HG02588 (cell line): ENCODE measurements around the gene YJEFN3.

Experiments
- ATAC-seq: cut with Tn5 transposase; IDR thresholded peaks from one replicate; pipeline ENCODE4 v1.9.1; 2021; ENCODE audit warnings: mild to moderate bottlenecking, moderate library complexity; ENCODE audit not compliant: unreplicated experiment

Gene YJEFN3

GRCh38 chr19:19528721-19529490 is at the start of gene YJEFN3:
YJEFN3 (plus strand) TSS chr19:19528911; CDS start chr19:19528933, 22 bp downstream.
- no peak for ATAC-seq

GRCh38 chr19:19480688-19481087 is 48.0 kb upstream of the YJEFN3 start:
- ATAC-seq: no peak

- ATAC-seq: no peak
Observed at GRCh38 chr19:19482809-19483596, 45.7 kb upstream of the YJEFN3 start.

GRCh38 chr19:19485161-19485997 is 43.3 kb upstream of the YJEFN3 start:
- no peak for ATAC-seq

GRCh38 chr19:19485998-19486290 is 42.8 kb upstream of the YJEFN3 start:
- ATAC-seq: no peak

- ATAC-seq: no peak
Observed at GRCh38 chr19:19486343-19487076, 42.2 kb upstream of the YJEFN3 start.

GRCh38 chr19:19487077-19487949 is 41.4 kb upstream of the YJEFN3 start:
- no peak for ATAC-seq

GRCh38 chr19:19487950-19488874 is 40.5 kb upstream of the YJEFN3 start:
- ATAC-seq: no peak

GRCh38 chr19:19488875-19489690 is 39.6 kb upstream of the YJEFN3 start:
- peak; percentile 52 for ATAC-seq

GRCh38 chr19:19489804-19490204 is 38.9 kb upstream of the YJEFN3 start:
- ATAC-seq: no peak

GRCh38 chr19:19490214-19490968 is 38.3 kb upstream of the YJEFN3 start:
- no peak for ATAC-seq

GRCh38 chr19:19491321-19492025 is 37.2 kb upstream of the YJEFN3 start:
- ATAC-seq: no peak

- no peak for ATAC-seq
Observed at GRCh38 chr19:19492026-19492610, 36.6 kb upstream of the YJEFN3 start.

- ATAC-seq: no peak
Observed at GRCh38 chr19:19493841-19494546, 34.7 kb upstream of the YJEFN3 start.
